ENCODE results near the gene MRPL51.
"Not testable (repeated sequence)": the region's sequence is repeated elsewhere in the genome, so short reads cannot be mapped to it uniquely, and the experiment has no call there.

MRPL51 gene

DNA sequence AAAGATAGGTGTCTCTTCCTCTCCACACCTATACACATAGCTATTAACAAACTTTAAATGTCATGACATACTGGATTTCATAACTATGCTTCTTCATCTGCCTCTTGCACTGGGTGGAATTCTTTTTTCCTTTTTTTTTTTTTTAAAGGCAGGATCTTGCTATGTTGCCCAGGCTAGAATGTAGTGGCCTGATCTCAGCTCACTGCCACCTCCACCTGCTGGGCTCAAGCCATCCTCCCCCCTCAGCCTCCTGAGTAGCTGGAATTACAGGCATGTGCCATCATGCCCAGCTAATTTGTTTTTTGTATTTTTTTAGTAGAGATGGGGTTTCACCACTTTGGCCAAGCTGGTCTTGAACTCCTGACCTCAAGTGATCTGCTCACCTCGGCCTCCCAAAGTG is 4.8 kb downstream of the MRPL51 start:
- no peak for DNase-seq (ENCODE audit: low read depth)

DNA sequence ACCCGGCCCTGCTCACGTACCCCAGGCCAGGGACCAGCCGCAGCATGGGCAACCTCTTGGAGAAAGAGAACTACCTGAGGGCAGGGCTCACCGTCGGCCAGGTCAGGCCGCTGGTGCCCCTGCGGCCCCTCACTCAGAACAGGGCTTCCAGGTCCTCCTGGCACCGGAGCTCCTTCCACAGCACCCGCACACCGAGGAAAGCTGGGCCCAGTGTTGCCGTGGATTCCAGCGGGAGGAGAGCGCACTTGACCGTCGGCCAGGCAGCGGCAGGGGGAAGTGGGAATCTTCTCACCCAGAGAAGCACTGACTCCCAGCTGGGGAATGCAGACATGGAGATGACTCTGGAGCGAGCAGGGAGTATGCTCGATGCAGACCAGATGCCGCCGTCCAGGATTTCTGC is 14.6 kb downstream of the MRPL51 start:
- DNase-seq (ENCODE audit: low read depth): no peak

DNA sequence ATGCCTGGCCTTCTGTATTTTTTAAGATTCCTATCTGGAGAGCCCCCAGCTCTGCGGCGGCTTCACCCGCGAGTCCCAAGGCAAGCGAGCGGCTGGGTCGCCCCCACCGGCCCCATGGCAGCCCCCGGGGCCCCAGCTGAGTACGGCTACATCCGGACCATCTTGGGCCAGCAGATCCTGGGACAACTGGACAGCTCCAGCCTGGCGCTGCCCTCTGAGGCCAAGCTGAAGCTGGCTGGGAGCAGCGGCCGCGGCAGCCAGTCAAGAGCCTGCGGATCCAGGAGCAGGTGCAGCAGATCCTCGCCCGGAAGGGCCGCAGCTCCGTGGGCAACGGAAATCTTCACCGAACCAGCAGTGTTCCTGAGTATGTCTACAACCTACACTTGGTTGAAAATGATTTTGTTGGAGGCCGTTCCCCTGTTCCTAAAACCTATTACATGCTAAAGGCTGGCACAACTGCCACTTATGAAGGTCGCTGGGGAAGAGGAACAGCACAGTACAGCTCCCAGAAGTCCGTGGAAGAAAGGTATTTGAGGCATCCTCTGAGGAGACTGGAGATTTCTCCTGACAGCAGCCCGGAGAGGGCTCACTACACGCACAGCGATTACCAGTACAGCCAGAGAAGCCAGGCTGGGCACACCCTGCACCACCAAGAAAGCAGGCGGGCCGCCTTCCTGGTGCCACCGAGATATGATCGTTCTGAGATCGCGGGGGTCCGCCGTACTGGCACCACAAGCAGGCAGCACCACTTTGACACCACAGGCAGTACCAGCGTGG is 15.3 kb downstream of the MRPL51 start:
- DNase-seq (ENCODE audit: low read depth): not testable (repeated sequence)

DNA sequence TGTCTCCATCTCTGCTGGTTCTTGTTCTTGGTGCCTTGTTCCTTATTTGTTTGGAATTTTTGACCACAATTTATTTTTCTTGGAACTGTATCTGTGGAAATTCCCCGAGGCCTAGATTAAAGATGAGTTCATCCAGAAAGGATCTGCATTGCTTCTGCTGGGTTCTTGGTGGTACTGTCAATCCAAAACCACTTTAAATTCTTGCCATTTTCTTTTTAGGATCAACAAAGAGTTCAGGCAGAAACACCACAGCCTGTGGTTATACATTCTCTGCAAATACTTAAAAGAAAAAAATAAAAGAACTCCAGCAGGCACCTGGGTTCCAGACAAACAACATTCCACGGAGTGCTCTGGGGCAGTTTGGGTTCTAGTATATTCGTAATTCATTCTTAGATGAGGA is 16.6 kb downstream of the MRPL51 start:
- DNase-seq (ENCODE audit: low read depth): no peak

DNA sequence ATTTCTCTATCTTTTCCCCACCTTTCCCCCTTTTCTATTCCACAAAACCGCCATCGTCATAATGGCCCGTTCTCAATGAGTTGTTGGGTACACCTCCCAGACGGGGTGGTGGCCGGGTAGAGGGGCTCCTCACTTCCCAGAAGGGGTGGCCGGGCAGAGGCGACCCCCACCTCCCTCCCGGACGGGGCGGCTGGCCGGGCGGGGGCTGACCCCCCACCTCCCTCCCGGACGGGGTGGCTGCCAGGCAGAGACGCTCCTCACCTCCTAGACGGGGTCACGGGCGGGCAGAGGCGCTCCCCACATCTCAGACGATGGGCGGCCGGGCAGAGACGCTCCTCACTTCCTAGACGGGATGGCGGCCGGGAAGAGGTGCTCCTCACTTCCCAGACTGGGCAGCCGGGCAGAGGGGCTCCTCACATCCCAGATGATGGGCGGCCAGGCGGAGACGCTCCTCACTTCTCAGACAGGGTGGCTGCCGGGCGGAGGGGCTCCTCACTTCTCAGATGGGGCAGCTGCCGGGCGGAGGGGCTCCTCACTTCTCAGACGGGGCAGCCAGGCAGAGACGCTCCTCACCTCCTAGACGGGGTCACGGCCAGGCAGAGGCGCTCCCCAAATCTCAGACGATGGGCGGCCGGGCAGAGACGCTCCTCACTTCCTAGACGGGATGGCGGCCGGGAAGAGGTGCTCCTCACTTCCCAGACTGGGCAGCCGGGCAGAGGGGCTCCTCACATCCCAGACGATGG is 17.7 kb downstream of the MRPL51 start:
- DNase-seq (ENCODE audit: low read depth): not testable (repeated sequence)

DNA sequence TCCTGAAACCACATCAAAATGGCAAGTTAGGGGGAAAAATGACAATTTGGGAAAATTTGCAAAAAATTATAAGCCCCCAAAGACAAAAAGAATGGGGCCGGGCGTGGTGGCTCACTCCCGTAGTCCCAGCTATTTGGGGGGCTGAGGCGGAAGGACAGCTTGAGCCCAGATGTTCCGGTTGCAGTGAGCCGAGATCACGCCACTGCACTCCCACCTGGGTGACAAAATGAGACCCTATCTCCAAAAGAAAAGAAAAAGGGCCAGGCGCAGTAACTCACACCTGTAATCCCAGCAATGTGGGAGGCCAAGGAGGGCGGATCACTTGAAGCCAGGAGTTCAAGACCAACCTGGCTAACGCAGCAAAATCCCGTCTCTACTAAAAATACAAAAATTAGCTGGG is 20.6 kb downstream of the MRPL51 start:
- DNase-seq (ENCODE audit: low read depth): no peak

DNA sequence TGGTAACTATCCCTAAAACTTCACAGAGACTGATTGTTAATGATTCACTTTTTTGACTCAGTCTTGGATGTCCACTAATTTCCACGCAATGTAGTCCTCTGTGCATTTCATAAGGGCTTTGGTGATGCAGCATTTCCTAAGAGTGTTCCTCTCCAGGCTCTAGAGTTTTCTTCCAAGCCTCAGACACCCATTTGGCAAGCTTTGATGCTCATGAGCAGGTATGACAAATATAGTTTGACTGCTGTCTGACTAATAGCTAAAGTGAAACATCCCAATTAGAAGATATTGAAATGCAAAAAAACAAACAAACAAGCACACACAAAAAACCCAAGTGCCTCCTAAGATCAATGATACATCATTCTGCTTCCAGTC is 21.1 kb downstream of the MRPL51 start:
- DNase-seq (ENCODE audit: low read depth): no peak

DNA sequence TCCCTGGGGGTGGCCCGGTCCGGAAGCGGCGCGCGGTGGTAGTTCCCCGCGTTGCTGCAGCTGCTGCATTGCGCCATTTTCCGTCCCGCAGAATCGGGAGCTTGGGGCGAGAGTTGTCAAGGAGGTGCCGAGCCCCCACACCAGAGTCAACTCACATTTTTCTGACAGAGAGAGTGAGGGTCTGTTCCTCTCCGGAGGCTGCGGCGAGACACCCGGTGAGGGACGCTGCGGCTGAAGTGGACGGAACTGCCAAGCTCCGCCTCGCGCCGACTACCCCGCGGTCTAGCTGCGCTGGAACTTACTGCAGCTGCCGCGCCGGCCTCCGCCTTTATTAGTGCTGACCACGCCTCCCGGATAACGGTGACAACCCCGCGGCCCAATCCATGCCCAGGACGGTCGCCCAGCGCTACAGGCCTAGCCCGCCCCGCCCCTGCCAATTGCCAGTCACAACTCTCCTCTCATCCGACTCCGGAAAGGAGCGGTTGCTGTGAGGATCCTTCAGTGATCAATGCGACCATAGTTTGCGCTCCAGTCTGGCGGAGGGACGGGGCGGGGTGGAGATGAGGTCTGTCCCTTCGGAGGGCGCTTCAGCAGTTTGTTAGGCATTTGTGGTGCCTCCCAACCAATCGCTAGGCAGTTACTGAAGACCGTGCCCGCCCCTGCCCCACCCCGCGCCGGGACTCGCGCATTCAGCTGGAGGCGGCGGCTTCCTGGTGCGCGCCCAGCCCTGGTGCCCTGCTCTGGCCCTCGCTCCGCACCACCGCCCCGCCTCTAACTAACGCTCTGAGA is 22.5 kb downstream of the MRPL51 start, which contains the start of gene VAMP1:
Gene VAMP1 (minus strand): TSS at position 303 of the 789 bp plus-strand sequence. CDS start 146 bp downstream, at position 157.
- peak; percentile 96 for DNase-seq (ENCODE audit: low read depth)

DNA sequence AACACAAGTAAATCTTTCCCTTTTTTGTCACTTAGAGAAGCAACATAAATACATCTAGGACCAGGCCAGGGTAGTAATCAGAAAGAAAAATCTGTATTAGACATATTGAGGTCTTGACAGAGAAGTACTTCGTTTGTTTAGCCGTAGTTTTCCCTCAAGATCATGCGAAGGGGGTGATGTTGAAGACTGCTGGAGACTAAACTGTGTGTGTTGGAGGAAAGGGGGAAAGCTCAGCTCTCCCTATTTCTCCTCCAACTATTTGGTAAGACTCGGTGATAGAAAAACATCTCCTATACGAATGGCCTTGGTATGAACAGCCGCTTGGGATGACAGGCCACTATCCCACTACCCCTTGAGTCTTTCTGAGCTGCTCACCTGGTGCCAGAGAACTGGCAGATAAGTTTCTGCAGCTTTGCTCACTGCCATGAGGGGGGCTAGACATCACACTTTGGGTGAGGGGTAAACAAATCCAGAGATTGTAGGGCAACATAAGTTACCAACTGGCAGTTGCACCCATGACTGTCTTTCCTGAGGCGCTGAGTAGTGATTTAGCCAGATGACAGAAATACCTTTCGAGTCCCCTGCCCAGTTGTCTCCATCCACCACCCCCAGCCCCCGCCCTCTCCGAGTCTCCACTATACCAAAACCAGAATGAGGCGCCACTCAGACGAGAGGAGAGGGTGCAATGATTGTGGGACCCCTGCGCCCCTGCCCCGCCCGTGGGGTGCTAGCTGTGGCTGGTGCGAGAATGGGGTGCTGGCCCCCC is 23.3 kb downstream of the MRPL51 start:
- DNase-seq (ENCODE audit: low read depth): no peak

DNA sequence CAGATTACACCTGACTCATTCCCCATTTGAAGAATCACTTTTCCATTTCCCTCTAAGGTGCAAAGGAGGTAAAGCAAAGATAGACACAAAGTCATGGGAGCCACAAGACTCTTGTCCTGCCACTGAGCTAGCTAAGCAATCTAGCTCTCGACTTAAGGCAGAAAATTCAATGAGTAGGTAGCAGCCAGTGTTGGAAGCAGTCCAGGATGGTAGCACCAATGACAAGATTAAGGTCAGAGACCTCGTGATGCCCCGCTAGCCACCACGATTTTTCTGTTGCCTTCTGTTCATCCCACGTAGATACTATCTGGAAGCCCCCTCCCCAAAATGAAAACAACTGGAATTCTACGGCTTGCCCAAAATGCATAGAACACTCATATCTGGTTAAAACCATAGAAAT is 24.0 kb downstream of the MRPL51 start:
- no peak for DNase-seq (ENCODE audit: low read depth)

DNA sequence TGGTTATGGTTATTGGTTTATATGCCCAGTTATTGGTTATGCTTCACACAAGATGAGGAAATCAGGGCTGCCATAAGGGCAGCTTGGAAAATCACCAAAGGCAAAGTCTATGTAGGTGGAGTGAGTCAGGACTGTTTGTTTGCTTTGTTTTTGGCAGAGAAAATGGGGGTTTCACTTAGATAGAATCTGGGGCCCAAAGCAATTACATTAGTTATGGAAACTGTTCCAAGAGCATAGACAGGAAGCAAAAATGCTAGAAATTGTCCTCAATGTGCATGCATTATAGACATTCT is 24.8 kb downstream of the MRPL51 start:
- DNase-seq (ENCODE audit: low read depth): no peak

DNA sequence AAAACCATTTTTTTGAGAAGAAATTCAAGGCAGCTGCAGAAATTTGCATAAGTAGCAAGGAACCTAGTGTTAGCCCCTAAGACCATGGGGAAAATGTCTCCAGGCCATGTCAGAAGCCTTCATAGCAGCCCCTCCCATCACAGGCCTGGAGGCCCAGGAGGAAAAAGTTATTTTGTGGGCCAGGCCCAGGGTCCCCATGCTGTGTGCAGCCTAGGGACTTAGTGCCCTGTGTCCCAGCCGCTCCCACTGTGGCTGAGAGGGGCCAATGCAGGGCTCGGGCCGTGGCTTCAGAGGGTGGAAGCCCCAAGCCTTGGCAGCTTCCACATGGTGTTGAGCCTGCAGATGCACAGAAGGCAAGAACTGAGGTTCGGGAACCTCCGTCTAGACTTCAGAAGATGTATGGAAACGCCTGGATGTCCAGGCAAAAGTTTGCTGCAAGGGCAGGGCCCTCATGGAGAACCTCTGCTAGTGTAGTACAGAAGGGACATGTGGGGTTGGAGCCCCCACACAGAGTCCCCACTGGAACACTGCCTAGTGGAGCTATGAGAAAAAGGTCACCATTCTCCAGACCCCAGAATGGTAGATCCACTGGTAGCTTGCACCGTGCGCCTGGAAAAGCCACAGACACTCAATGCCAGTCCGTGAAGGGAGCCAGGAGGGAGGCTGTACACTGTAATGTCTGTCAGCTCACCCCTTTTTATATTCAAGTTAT is 25.3 kb downstream of the MRPL51 start:
- not testable (repeated sequence) for DNase-seq (ENCODE audit: low read depth)

DNA sequence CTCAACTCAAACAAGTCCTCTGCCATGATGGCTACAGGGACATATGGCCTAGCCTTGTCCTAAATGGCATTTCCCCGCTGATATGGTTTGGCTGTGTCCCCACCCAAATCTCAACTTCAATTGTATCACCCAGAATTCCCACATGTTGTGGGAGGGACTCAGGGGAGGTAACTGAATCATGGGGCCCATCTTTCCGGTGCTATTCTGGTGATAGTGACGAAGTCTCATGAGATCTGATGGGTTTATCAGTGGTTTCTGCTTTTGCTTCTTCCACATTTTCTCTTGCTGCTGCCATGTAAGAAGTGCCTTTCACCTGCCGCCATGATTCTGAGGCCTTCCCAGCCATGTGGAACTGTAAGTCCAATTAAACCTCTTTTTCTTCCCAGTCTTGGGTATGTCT is 26.3 kb downstream of the MRPL51 start:
- not testable (repeated sequence) for DNase-seq (ENCODE audit: low read depth)

DNA sequence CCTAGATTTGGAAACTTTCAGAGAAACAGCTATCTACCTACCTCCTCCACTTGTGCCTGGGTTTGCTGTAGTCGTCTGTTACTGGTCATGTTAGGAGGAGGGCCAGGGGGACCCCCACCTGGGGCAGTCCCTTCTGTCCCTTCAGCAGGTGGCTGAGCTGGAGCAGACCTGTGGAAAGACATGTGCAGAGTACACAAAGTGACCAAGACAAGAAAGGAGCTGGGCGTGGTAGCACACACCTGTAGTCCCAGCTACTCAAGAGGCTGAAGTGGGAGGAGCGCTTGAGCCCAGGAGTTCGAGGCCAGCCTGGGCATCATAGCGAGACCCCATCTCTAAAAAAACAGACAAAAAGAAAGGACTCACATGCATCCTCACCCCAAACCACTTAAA is 26.9 kb downstream of the MRPL51 start:
- no peak for DNase-seq (ENCODE audit: low read depth)

DNA sequence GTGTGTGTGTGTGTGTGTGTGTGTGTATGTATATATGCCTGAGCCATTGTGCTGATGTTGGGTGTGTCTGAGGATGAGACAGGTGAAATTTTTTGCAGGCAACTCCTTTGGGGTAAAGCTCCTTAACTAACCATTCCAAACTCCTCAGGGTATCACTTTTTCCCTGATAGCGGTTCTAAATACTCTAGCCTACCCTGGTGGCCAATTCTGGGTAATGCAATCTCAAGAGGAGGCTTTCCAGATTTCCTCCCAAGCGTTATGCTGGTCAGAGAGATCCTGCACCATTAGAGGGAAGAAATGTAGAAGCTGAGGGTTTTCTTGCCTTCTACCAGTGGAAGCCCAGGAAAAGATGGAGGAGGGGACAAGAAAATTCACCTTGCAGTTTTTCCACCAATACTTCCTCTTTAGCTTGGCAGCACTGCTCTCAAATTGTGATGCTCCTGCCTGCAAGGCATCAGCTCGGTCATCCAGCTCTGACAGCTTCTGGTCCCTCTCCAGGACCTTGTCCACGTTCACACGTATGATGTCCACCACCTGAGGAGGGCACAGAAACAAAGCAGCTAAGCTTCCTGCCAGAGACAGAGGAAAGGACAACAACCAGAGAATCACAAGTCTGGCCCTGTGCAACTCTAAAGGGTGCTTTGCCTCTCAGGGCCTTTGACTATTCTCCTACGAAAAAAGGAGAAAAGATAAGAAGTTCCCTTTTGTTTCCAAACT is 27.4 kb downstream of the MRPL51 start:
- no peak for DNase-seq (ENCODE audit: low read depth)

DNA sequence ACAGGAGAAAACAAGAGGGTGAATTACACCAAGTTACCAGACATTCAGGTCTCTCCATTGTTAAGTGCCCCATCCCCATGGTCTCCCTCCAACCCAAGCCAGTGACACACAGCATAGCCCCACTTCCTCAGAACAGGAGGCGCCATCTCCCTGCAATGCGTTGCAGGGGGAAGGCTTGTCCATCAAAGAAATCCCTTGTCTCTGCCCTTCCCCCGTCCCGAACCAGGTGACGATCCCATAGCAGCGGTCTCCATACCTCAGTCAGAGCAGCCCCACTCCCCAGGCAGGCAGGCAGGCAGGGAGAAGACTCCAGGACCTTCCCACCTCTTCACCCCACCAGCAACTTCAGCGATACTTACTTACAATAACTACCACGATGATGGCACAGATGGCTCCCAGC is 28.5 kb downstream of the MRPL51 start:
- DNase-seq (ENCODE audit: low read depth): no peak

DNA sequence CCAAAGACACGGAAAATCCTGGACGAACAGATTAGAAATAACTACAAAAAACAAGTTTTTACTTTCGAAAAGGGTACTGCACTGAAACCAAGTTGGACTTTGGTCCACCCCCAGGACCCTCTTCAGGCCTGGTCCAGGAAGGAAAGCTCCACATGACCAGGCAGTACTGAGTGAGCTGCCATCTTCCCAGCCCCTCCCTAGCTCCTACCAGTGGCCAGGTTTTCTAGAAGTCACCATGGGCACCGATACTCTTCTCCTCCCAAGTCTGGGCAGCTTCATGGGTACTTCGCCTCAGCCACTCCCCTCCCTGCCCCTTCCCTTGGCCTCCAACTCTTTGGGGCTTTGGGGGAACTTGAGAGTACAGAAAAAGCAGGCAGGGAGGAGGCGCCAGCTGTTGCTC is 29.2 kb downstream of the MRPL51 start:
- DNase-seq (ENCODE audit: low read depth): no peak

DNA sequence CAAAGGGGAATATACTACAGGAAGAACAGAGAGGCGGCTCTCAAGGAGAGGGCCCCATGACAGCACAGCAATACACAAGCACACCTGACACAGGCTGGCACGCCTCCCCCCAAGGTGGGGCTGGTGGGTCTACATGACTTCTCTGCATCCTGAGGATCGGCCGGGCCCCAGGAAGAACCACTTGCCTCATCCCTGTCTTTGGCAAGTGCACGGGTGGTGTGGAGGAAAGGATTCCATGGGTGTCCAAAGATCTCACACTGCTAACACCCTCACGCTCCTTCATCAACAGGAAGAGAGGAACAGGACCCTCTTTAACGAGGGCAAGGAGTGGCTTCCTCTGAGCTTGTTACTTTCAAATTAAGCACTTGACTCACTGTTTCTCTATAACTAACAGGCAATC is 29.8 kb downstream of the MRPL51 start:
- no peak for DNase-seq (ENCODE audit: low read depth)

DNA sequence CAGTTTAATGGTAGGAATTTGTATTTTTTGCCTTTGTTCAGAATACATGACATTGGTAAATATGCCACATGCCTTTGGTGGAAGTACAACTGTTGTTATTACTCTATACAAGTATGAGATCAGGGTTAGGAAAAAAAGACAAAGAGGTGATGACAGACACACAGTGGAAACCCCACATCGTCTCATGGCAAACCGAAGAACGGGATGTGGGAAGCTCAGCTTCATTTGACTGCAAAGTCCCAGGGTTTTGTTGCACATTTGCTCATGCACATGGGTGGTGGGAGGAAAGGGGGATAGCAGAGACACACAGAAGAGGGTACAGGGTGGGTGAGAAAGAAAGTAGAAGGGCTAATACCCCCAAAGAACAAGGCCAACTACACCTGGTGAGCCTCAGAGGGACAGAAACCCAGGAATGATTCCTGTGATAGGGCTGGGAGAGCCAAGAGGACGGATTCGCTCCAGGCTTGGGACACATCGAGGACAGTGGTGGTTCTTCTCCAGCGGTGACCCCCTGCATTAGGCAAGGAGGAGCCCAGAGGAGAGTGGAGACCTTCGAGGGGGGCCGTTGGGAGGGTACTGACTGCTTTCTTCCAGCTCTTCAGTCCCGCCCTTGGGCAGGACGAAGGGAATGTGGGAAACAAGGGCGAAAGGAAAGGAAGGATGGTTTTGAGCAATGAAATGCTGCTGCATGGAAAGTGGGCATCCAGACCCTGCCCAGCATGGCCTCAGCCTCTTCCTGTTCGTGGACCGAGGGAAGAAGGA is 30.6 kb downstream of the MRPL51 start:
- no peak for DNase-seq (ENCODE audit: low read depth)
